Right kidney (tissue), 1 donor: ENCODE results near the gene AP4M1.
A peak's percentile ranks its signal among the peaks of the same experiment; 100 is the strongest.
"Not testable (repeated sequence)": the region's sequence is repeated elsewhere in the genome, so short reads cannot be mapped to it uniquely, and the experiment has no call there.

Experiments
- DNase-seq: peaks from one replicate; pipeline ENCODE4 v3.0.0-alpha.2; 2016

Gene AP4M1

DNA sequence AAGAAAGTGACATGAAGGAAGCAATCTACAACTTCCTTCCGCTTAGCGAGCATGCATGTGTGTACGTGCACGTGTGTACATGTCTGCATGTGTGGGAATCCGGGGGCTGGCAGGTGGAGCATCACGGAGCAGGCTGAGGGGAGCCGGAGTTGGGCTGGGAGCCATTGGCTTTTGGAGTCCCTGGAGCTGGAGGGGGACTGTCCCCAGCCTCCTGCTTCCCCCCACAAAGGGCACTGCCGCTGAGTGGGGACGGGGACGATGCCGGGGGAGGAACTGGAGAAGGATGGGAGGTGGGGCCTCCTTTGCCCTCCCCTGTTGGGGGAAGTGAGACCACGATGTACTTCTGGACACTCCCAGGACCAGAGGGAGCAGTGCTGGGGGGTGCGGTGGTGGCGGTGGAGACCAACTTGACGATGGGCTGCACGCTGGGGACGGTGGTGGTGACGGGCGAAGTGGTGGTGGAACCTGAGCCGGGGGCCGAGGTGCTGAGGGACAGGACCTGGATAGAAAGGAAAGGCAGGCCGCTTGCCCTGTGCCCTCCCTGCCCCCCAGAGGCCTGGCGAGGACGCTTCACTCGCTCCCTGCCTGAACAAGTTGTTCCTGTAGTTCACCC, 5.8 kb downstream of the AP4M1 start:
- no peak for DNase-seq

- DNase-seq, result no peak
Measured at GRCh38 chr7:100107890-100108289, 6.4 kb downstream of the AP4M1 start.

- no peak for DNase-seq
Measured at GRCh38 chr7:100109521-100110163, 8.2 kb downstream of the AP4M1 start.

DNA sequence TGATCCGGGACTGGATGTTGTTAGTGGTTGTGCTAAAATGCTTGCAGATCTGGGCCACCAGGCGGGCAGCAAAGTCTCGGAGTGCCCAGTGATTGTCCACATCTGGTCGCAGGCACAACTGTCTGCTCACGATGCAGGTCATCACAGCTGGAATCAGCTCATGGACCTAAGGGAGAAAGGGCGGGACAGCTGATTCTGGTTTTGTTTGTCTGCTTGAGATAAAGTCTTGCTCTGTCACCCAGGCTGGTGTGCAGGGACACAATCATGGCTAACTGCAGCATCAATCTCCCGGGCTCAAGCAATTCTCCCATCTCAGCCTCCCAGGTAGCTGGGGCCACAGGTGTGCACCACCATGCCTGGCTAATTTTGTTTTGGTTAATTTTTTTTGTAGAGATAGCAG, 9.7 kb downstream of the AP4M1 start:
- DNase-seq, result no peak

- no peak for DNase-seq
Measured at GRCh38 chr7:100111914-100112313, 10.5 kb downstream of the AP4M1 start.

DNA sequence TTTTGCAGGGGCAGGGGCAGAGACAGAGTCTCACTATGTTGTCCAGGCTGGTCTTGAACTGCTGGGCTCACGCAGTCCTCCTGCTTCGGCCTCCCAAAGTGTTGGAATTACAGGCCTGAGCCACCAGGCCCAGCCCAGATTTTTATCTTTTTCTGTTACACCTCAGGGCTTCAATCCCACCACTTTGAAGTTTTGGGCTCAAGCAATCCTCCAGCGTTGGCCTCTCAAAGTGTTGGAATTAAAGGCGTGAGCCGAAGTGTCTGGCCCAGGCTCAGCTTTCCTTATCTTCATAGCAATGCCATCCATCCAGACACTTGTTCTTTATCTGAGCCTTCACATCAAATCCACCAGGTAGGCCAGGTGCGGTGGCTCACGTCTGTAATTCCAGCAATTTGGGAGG, 13.6 kb downstream of the AP4M1 start:
- no peak for DNase-seq

DNA sequence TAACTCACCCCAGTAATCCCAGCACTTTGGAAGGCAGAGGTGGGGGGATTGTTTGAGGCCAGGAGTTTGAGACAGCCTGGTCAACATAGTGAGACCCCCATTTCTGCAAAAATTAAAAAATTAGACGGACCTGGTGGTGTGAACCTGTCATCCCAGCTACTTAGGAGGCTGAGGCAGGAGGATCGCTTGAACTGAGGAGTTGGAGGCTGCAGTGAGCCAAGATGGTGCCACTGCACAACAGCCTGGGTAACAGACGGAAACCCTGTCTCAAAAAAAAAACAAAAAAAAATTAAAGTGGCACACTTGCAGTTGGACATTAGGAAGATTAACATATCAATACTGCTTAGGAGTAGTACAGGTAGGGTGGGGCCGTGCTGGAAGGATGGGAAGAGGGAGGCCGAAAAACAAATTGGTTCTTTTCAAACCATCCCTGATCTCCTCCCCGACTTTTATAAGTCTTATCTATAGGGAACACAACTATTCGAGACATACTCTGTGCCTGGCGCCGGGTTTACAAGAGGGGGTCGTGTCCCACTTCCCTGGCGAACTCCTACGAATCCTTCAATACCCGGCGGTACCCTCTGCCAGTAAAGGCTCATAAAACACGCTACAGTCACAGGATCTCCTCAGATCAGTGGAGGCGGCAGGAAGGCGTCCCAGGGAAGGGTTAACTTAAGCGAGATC, 17.1 kb downstream of the AP4M1 start:
- no peak for DNase-seq

- peak; percentile 98 for DNase-seq
Measured at GRCh38 chr7:100119072-100119969, 17.9 kb downstream of the AP4M1 start, which contains the start of the genes CNPY4 and TAF6. TSS of gene CNPY4 (plus strand) at chr7:100119634. CDS start at chr7:100119745, 111 bp downstream. TSS of gene TAF6 (minus strand) at chr7:100119358. CDS start at chr7:100114209, 5,149 bp downstream.

DNA sequence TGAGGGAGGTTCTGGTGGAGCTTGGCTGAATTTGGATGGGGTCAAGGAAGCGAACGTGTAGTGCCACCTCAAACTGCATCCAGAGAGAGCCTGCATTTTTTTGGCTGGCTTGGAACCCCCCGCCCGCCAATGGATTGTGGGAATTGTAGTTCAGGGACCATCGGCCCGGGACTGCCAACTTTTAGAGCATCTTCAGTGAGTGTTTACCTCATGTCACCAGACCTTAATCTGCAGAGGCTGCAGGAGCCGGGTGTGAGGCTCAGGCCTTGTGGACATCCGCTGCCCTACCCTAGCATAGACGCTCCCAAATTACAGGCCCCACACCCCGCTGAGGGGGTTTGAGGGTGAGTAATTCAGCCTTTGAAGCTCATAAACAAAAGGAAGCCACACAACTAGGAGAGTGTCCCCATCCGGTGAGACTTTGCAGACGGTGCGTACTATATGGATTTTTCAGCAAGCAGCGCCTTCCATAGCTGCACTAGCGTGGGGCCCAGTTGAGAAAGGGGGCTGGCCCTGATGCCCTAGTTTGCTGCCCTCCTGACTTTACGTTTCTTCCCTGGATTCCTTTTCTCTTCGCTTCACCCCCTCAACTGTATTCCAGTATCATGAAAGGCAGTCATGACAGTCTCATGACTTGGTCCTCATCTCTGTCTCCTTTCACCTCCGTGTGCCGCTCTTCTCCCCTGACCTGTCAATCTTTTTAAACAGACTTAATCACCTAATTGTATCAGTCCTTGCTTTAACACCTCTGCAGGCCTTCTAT, 18.7 kb downstream of the AP4M1 start:
- DNase-seq, result no peak

GRCh38 chr7:100120733-100121036, 19.2 kb downstream of the AP4M1 start:
- no peak for DNase-seq

- no peak for DNase-seq
Measured at GRCh38 chr7:100122067-100122466, 20.6 kb downstream of the AP4M1 start.

DNA sequence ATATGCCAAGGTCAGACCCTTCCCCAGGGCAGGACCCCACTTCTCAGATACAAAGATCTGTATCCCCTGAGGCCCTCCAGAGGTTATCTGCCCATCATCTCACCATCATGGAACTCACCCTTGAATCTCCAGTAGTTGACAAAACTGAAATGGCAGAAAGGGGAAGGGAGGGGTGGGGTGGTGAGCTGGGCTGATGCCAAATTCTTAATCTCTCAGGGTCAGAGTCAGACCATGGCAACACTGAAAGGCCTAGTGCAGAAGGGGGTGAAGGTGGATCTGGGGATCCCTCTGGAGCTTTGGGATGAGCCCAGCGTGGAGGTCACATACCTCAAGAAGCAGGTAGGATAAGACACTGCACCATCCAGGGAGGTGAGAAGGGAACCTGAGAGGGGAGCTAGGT, 21.1 kb downstream of the AP4M1 start:
- DNase-seq, result no peak

- no peak for DNase-seq
Measured at GRCh38 chr7:100124301-100125230, 23.1 kb downstream of the AP4M1 start.

- DNase-seq, result peak; percentile 98
Measured at GRCh38 chr7:100126239-100126930, 24.9 kb downstream of the AP4M1 start.

- peak; percentile 90 for DNase-seq
Measured at GRCh38 chr7:100126931-100127865, 25.8 kb downstream of the AP4M1 start, which contains the start of gene MBLAC1. TSS of gene MBLAC1 (plus strand) at chr7:100126967. CDS start at chr7:100127396, 429 bp downstream.

GRCh38 chr7:100127866-100128636, 26.6 kb downstream of the AP4M1 start:
- DNase-seq, result peak; percentile 81

- no peak for DNase-seq
Measured at GRCh38 chr7:100128637-100128963, 27.2 kb downstream of the AP4M1 start.

- DNase-seq, result not testable (repeated sequence)
Measured at GRCh38 chr7:100130220-100130607, 28.8 kb downstream of the AP4M1 start.
